Measurements from ENCODE around the gene NARS2. TPM values are rescaled to one million over a fixed set of nuclear protein-coding genes. Genes with fewer than 3 reads are reported as not detected.

The NARS2 gene
- total and polyA plus RNA-seq, 9 of the 15 experiments (the other 6 are each of a cell fraction or from before 2014, with no cell fraction given), result 26.8 to 48.0 (median 34.2) TPM

GRCh38 chr11:78416285-78417174, 158.1 kb downstream of the NARS2 start (continued):
- TF ChIP-seq ARID4B (CRISPR knock-in tag; IDR thresholded peaks at IDR 0.05), result peak; percentile 52; the same call in 1 of the 2 replicates
- TF ChIP-seq ZNF318 (IDR thresholded peaks at IDR 0.05; ENCODE audit: borderline replicate concordance in 1 of 2, low read depth in 1 of 2), result peak in 1 of 2 experiments; percentile 29; a peak in 1 of 4 replicates
- TF ChIP-seq TCF7 (IDR thresholded peaks at IDR 0.05; ENCODE audit: borderline replicate concordance), result no peak
- no peak for TF ChIP-seq CREB3 (tag; conservative IDR thresholded peaks at IDR 0.05; ENCODE audit: low read depth)
- no peak for TF ChIP-seq MEF2A (IDR thresholded peaks at IDR 0.05; ENCODE audit: control insufficient read depth, low read depth, low read length)
- TF ChIP-seq SREBF1 (IDR thresholded peaks at IDR 0.05; ENCODE audit: borderline replicate concordance, low read depth, low read length), result no peak
- TF ChIP-seq ZFP30 (CRISPR knock-in tag; IDR thresholded peaks at IDR 0.05; ENCODE audit: borderline replicate concordance), result no peak
- no peak for TF ChIP-seq ZNF24 (IDR thresholded peaks at IDR 0.05)
- TF ChIP-seq BRD4 (IDR thresholded peaks at IDR 0.05), result no peak

Data from K562 (cell line).